GM19395 (cell line): ENCODE measurements around the gene WDR77.
A peak's percentile ranks its signal among the peaks of the same experiment; 100 is the strongest.

Source experiments
- ATAC-seq: cut with Tn5 transposase; IDR thresholded peaks from one replicate; pipeline ENCODE4 v1.9.1; 2021; ENCODE audit warnings: mild to moderate bottlenecking, moderate library complexity; ENCODE audit not compliant: unreplicated experiment

Gene WDR77

GRCh38 chr1:111470596-111470995 is 21.5 kb upstream of the WDR77 start:
- ATAC-seq: no peak

DNA sequence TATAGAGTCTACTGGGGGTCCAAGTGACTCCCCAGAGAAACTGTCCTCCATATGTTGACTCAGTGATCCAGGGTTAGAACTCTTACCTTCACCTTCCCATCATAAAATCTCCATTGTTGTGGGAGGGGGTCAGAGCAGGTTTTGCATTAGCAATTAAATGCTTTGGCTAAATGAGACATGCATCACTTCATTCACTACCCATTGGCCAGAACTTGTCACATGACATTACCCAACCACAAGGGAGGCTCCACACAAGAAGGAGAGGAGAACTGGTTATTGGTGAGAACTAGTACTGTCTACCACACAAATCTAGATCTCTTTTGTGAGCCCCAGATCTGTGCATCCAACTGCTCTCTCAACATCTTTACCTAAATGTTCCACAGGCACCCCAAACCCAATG is 20.5 kb upstream of the WDR77 start:
- ATAC-seq: no peak

DNA sequence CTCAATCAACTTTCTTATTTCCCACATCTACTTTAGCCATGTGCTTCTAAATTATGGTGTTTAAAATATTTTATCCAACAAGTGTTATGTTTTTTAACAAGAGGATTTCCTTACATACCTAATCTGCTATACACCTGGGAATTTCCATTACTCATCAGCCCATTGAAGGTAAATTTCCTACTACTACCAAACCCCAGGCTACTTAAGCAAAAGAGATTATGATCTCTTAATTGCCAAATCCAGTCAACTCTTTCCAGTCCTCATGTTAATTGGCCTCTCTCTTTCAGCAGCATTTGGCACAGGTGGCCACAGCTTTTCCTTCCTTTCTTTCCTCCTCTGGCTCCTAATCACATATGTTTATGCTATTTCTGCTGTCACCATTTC is 19.7 kb upstream of the WDR77 start:
- no peak for ATAC-seq

DNA sequence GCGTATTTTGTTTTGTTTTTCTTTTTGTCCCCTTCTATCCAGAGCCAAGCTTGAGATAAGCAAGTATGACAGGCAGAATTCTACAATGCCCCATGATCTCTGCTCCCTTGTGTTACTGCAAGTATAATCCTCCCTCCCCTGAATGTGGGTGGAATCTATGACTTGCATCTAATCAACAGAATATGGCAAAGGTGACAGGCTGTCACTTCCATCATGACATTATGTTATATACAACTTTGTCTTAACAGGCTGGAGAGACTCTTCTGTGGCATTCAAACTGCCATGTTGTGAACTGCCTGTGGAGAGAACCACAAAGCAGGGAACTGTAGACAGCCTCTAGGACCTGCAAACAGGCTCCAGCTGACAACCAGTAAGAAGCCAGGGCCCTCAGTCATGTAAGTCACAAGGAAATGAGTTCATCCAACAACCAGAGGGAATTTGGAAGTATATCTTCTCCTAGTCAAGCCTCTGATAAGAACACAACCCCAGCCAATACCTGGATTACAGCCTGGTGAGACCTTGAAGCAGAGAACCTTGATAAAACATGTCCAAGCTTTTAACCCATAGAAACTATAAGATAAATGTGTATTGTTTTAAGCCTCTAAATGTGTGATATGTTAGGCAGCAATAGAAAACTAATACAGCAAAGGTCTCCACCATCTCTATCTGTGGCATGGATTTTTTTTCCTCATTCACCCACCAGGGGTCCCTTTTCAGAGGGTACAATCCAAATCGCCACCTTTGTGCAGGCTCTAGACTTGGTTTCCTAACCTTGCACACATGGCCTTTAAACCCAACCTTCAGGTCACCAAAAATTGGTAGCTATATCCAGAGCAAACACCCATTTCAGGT is 19.0 kb upstream of the WDR77 start:
- no peak for ATAC-seq

- ATAC-seq: no peak
These were observed 17.4 kb upstream of the WDR77 start for GRCh38 chr1:111466480-111466879.

- ATAC-seq: no peak
These were observed 16.7 kb upstream of the WDR77 start for GRCh38 chr1:111465754-111466153.

- no peak for ATAC-seq
These were observed 14.1 kb upstream of the WDR77 start for GRCh38 chr1:111463029-111463683.

DNA sequence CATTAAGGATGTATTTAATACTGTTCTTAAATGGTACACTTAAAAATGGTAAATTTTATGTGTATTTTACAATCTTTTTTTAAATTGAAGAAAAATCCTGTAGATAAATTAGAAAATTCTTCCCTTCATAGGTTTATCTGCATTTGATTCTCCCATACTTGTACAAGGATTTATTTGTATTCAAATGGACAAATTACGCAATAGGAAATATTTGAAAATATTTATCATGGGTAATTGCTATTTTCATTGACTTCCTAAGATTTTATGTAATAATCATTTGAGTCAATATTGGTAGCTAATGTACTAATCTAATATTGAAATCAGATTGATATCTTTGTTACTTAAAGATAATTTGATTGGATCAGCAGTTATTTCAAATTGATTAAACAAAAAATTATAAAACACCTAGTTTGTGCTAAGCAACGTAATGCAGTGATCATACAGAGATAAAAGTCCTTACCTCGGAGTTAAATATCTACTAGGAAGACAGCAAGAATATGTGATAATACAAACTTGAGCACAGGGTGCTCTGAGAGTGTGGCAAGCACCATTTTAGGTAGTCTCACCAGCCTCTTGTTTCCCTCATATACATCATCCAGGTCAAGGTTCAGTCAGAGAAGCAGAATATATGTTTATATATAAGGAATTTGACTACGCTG is 13.4 kb upstream of the WDR77 start:
- ATAC-seq: no peak

DNA sequence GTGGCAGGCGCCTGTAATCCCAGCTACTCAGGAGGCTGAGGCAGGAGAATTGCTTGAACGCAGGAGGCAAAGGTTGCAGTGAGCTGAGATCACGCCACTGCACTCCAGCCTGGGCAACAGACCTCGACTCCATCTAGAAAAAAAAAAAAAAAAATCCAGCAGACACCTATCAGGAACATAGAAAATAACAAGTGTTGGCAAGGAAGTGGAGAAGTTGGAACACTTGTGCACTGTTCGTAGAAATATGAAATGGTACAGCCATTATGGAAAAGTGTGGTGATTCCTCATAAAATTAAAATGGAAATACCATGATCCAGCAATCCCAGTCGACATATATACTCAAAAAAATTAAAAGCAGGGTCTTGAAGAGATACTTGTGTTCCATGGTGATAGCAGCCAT is 12.7 kb upstream of the WDR77 start:
- no peak for ATAC-seq

GRCh38 chr1:111455642-111456031 is 6.6 kb upstream of the WDR77 start:
- ATAC-seq: no peak

DNA sequence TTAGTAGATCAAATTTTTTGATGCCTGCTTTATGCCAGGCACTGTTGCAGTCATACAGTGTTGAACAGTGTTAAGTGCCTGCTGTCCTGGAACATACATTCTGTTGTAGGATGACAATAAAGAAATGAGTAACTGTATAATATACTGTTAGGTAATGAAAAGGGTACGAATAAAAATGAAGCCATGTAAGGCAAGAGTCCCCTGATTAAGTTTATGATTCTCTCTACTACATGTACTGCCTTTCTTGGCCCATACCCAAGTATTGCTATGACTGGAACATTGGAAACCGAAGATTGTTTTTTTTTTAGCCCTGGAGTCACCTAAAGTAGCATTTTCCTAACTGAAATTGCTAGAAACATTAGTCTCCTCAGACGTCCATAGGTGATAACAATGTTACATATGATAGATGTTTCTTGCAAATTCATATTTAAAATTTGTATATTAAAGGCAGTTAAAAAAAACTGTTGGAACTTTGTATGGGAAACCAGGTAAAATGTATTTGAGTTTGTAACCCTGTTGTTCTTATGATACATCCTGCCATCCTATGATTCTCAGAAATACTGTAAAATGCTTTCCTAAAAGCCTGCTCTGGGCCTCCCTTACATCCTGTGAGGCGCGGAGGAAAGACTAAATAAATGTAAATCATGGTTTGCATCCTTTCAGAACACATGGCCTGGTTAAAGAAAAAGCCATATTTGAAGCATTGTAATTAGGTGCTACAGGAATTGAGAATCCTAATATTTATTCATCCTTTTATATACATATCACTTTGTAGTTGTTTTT is 6.0 kb upstream of the WDR77 start:
- no peak for ATAC-seq

- ATAC-seq: no peak
These were observed 4.7 kb upstream of the WDR77 start for GRCh38 chr1:111453706-111454105.

GRCh38 chr1:111452581-111452980 is 3.5 kb upstream of the WDR77 start:
- no peak for ATAC-seq

DNA sequence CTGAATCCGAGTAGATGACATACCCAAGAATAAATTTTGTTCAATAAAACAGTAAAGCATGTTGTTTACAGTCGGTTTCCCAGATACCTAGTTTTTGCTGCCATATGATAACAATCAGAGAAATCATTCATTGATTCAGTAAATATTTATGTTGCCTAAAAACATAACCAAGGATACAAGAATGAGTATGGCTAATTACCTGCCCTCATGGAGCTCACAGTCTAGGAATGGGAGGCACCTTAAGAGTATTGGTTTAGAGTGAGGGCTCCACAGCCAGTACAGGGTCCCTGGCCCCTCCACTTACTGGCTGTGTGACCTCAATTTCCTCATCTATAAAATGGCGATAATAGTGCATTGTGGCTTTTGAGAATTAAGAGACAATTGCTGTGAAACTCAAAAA is 1.1 kb upstream of the WDR77 start:
- no peak for ATAC-seq

- no peak for ATAC-seq
These were observed 604 bp upstream of the WDR77 start for GRCh38 chr1:111449703-111450017.

GRCh38 chr1:111448482-111448917 is 556 bp downstream of the WDR77 start:
- peak; percentile 29 for ATAC-seq

DNA sequence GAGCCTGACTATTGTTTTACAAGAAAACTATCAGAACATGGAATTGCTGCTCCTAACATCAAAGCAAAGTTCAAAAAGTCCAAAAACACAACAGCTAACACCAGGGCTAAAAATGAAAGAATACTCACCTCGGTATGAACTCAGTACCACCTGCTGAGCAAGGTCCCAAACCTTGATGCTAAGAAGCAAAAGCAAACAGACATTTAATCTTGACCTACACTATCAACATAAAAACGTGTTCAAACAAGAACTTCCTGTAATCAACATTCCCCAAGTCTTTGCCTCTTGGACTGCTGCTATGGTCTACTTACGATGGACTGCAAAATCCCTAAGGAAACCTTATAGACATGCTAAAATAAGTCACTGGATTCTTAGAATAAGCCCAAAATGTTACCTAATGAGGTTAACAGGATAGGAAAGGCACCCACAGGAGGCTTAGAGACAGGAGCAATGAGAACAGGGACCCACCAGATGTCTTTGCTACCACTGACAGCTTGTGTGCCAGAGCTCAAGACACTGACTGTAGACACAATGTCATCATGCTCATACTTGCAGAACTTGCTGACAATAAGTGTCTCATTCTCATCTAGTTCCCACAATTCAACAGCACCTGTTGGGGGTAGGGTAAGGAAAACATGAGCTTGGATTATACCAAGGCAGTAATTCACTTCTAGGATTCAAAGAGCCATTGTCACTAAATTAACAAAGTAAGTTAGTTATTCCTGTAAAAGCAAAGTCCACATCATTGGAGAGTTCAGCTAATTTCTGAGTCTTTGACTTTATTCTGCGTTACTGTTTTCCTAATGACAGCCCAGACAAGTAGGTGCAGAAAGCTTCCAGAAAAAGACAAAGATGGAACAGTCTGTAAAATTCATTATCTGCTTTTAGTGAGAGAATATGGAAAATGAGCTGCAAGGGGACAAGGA is 1.8 kb downstream of the WDR77 start:
- ATAC-seq: no peak

GRCh38 chr1:111446546-111446945 is 2.5 kb downstream of the WDR77 start:
- no peak for ATAC-seq

DNA sequence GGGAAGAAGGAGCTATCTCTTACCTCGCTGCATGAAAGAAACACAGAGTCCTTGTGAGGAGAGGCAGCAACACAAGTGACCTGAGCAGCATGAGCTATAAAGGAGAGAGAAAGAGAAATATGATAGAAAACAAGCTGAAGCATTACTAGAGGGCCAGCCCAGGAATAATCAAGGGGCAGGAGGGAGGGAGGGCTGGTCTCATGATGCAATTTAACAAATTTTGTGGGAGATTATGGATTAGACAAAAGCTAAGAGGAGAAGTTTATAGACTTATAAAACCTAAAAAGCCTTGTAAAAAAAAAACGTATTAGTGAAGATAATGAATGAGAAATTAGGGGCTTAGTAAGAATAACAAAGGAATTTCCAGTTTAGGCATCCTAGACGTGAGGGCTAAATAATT is 5.0 kb downstream of the WDR77 start:
- ATAC-seq: no peak

DNA sequence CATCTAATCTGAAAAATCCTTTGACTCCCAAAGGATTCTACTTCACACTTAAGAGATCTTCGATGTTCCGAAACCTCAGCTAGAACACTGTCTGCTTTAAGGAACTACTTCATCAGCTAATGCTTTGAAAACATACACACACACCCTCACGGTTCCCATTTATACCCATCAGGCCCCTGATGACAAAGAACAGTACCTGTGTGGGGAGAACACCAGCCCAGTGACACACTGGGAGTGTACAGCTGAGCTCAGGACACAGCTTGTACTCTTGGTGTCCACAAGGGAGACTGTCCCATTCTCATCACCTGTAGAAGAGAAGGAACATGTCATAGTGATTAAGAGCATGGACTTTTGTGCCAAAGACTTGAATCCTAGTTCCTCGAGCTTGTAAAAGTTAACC is 6.6 kb downstream of the WDR77 start:
- ATAC-seq: no peak
